NCI-H1105 treated with DMSO at 0.1 percent for 48 hours (cell line): Measurements from ENCODE around the gene NCOA5.
"Not testable (repeated sequence)": the region's sequence is repeated elsewhere in the genome, so short reads cannot be mapped to it uniquely, and the experiment has no call there.

Source experiments
- DNase-seq: peaks from one replicate; lab custom pipeline; 2025; lab: John Stamatoyannopoulos, UW

Gene NCOA5

GRCh38 chr20:46120136-46120535 is 30.4 kb upstream of the NCOA5 start:
- DNase-seq = no peak

GRCh38 chr20:46119547-46119946 is 29.8 kb upstream of the NCOA5 start:
- no peak for DNase-seq

- DNase-seq = no peak
These were observed 29.3 kb upstream of the NCOA5 start for GRCh38 chr20:46119028-46119546.

GRCh38 chr20:46118481-46119020 is 28.8 kb upstream of the NCOA5 start:
- DNase-seq = no peak

- no peak for DNase-seq
These were observed 28.1 kb upstream of the NCOA5 start, which contains the start of gene CD40 for GRCh38 chr20:46117704-46118467. CD40 (plus strand) TSS chr20:46118314; CDS start chr20:46118344, 30 bp downstream.

GRCh38 chr20:46114449-46114848 is 24.7 kb upstream of the NCOA5 start:
- DNase-seq = no peak

GRCh38 chr20:46113113-46113470 is 23.3 kb upstream of the NCOA5 start:
- no peak for DNase-seq

- DNase-seq = no peak
These were observed 22.8 kb upstream of the NCOA5 start for GRCh38 chr20:46112430-46113112.

GRCh38 chr20:46111836-46112212 is 22.1 kb upstream of the NCOA5 start:
- no peak for DNase-seq

- DNase-seq = no peak
These were observed 21.5 kb upstream of the NCOA5 start for GRCh38 chr20:46111028-46111835.

- no peak for DNase-seq
These were observed 19.2 kb upstream of the NCOA5 start for GRCh38 chr20:46108976-46109375.

GRCh38 chr20:46108435-46108841 is 18.7 kb upstream of the NCOA5 start:
- DNase-seq = no peak

GRCh38 chr20:46107061-46107460 is 17.3 kb upstream of the NCOA5 start:
- no peak for DNase-seq

- no peak for DNase-seq
These were observed 14.5 kb upstream of the NCOA5 start for GRCh38 chr20:46104262-46104661.

- DNase-seq = no peak
These were observed 13.2 kb upstream of the NCOA5 start for GRCh38 chr20:46102940-46103339.

- DNase-seq = no peak
These were observed 12.2 kb upstream of the NCOA5 start for GRCh38 chr20:46101957-46102356.

GRCh38 chr20:46100988-46101387 is 11.2 kb upstream of the NCOA5 start:
- DNase-seq = no peak

- DNase-seq = not testable (repeated sequence)
These were observed 10.7 kb upstream of the NCOA5 start for GRCh38 chr20:46100444-46100843.

- no peak for DNase-seq
These were observed 9.9 kb upstream of the NCOA5 start for GRCh38 chr20:46099491-46100287.

- no peak for DNase-seq
These were observed 3.8 kb upstream of the NCOA5 start for GRCh38 chr20:46093531-46093930.
